Measurements from ENCODE around the gene PRKD2. TPM values are rescaled to one million over a fixed set of nuclear protein-coding genes. Genes with fewer than 3 reads are reported as not detected.
A peak's percentile ranks its signal among the peaks of the same experiment; 100 is the strongest.
"Not testable (repeated sequence)": the region's sequence is repeated elsewhere in the genome, so short reads cannot be mapped to it uniquely, and the experiment has no call there.

Gene PRKD2
- total and polyA plus RNA-seq, 12 donors, result 6.8 to 77.1 (median 26.8) TPM

GRCh38 chr19:46761418-46761831 is 44.5 kb upstream of the PRKD2 start:
- peaks cover 0 to under 1% of the 10 kb centered on the region in 2 donors for H3K36me3 ChIP-seq (replicated peaks in 1 of 2)
- no peak overlapping the region for H3K4me3 ChIP-seq
- H3K9me3 ChIP-seq (replicated peaks in 1 of 3), result no peaks in the 10 kb centered on the region
- H3K27ac ChIP-seq, result peak overlapping the region in 2 of 5 donors; percentile 35 to 79
- WGBS, 4 donors, result 48 to 65% (median 58%) methylated on average over 5 of the region's 5 CpGs
- no peaks in the 10 kb centered on the region for H3K4me1 ChIP-seq (replicated peaks in 1 of 2)
- DNase-seq, result no peak
- TF ChIP-seq CTCF (IDR thresholded peaks at IDR 0.05) (no peak), POLR2A (IDR thresholded peaks at IDR 0.05) (no peak)
- intact Hi-C loops (cut with DNase I), result loop anchor here in 1 of 2 donors (10.0 kb wide), 1 partner anchor 233 kb away; no protein-coding TSS in a partner anchor
- no peaks in the 10 kb centered on the region for H3K27me3 ChIP-seq

GRCh38 chr19:46760897-46761296 is 44.0 kb upstream of the PRKD2 start:
- not testable (repeated sequence) for H3K4me1 ChIP-seq (replicated peaks in 1 of 2); H3K27me3 ChIP-seq; DNase-seq; H3K36me3 ChIP-seq (replicated peaks in 1 of 2); H3K9me3 ChIP-seq (replicated peaks in 1 of 3); H3K4me3 ChIP-seq
- 30 to 57% (median 47%) methylated on average over 3 to 4 of the region's 4 CpGs for WGBS, 4 donors
- intact Hi-C loops (cut with DNase I), result loop anchor here in 1 of 2 donors (10.0 kb wide), 1 partner anchor 234 kb away; no protein-coding TSS in a partner anchor
- peak overlapping the region in 2 of 5 donors; percentile 44 to 79 for H3K27ac ChIP-seq

- Histone ChIP-seq H3K4me3 (no peak overlapping the region), H3K9me3 (replicated peaks in 1 of 3) (no peaks in the 10 kb centered on the region), H3K27me3 (no peaks in the 10 kb centered on the region), H3K36me3 (replicated peaks in 1 of 2) (peaks cover 0 to 3% of the 10 kb centered on the region in 2 donors), H3K4me1 (replicated peaks in 1 of 2) (peaks cover 5% of the 10 kb centered on the region in 2 donors), H3K27ac (peak overlapping the region in 2 of 5 donors; percentile 44 to 79)
- intact Hi-C loops (cut with DNase I), result loop anchor here in 1 of 2 donors (10.0 kb wide), 1 partner anchor 234 kb away; no protein-coding TSS in a partner anchor
- 82 to 94% (median 88%) methylated on average over 3 to 5 of the region's 5 CpGs for WGBS, 4 donors
- no peak for DNase-seq
- TF ChIP-seq POLR2A (IDR thresholded peaks at IDR 0.05), result no peak
- TF ChIP-seq CTCF (IDR thresholded peaks at IDR 0.05), result no peak
Observed at GRCh38 chr19:46760363-46760762, 43.4 kb upstream of the PRKD2 start.

- Histone ChIP-seq H3K27me3 (no peaks in the 10 kb centered on the region), H3K4me3 (no peak overlapping the region), H3K4me1 (replicated peaks in 1 of 2) (peaks cover 7 to 10% of the 10 kb centered on the region in 2 donors), H3K27ac (peak overlapping the region in 3 of 5 donors; percentile 50 to 79 (median 57)), H3K36me3 (replicated peaks in 1 of 2) (peaks cover 0 to 3% of the 10 kb centered on the region in 2 donors), H3K9me3 (replicated peaks in 1 of 3) (no peaks in the 10 kb centered on the region)
- peak in 2 of 7 donors; percentile 40 to 73 for DNase-seq
- intact Hi-C loops (cut with DNase I), result loop anchor here (5.0 to 10.0 kb wide), 3 partner anchors 77 to 235 kb away; no protein-coding TSS in a partner anchor
- 66 to 73% (median 71%) methylated on average over 7 of the region's 7 CpGs for WGBS, 4 donors
- TF ChIP-seq CTCF (IDR thresholded peaks at IDR 0.05) (no peak), POLR2A (IDR thresholded peaks at IDR 0.05) (no peak)
Observed at GRCh38 chr19:46759817-46760333, 43.0 kb upstream of the PRKD2 start.

All from adrenal gland (tissue), 12 donors.